Testis (tissue), 2 donors: ENCODE data around the gene BBX.

ENCODE experiments used
- POLR2A ChIP-seq: fragments of 450-650 bp; IDR thresholded peaks from one replicate; pipeline ENCODE4 v1.6.1; 2017; ENCODE audit warnings: antibody characterized with exemption, mild to moderate bottlenecking, moderate library complexity
- TF ChIP-seq, protein P1 (sequence below), 3 experiments: fragments of 450-650 bp in 2 of 3; fragments of 200-600 bp in 1 of 3; sonication (generic) in 1 of 3; IDR thresholded peaks; one replicate each; pipeline ENCODE4 v1.5.1; 2016 to 2019; ENCODE audit warnings: antibody characterized with exemption in 3 of 3, mild to moderate bottlenecking in 2 of 3, moderate library complexity in 1 of 3

DNA sequence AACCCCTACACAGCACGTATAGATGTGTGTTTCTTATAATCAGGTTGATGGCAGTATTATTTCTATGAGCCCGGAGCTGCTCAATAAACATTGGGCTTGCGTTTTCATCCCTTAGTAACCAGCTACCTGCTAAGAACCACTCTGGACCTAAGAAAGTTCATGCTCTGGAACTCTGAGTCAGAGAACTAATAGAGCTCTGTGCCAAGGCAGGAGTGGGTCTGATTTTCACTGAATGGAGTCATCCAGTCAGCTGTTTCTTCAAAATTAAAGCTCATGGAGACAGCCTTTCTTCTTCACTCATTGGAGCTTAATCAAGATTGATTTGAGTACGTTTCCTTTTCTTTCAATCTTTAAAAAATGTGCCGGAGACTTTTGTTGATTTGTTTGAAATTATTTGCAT is 145.7 kb downstream of the BBX start:
- TF ChIP-seq, protein P1, sequence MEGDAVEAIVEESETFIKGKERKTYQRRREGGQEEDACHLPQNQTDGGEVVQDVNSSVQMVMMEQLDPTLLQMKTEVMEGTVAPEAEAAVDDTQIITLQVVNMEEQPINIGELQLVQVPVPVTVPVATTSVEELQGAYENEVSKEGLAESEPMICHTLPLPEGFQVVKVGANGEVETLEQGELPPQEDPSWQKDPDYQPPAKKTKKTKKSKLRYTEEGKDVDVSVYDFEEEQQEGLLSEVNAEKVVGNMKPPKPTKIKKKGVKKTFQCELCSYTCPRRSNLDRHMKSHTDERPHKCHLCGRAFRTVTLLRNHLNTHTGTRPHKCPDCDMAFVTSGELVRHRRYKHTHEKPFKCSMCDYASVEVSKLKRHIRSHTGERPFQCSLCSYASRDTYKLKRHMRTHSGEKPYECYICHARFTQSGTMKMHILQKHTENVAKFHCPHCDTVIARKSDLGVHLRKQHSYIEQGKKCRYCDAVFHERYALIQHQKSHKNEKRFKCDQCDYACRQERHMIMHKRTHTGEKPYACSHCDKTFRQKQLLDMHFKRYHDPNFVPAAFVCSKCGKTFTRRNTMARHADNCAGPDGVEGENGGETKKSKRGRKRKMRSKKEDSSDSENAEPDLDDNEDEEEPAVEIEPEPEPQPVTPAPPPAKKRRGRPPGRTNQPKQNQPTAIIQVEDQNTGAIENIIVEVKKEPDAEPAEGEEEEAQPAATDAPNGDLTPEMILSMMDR (IDR thresholded peaks at IDR 0.05): no peak
- no peak for TF ChIP-seq POLR2A
